ENCODE measurements around the gene TEX22.

Gene TEX22

GRCh38 chr14:105440992-105441391, 42.7 kb downstream of the TEX22 start:
- H3K4me1 ChIP-seq = peaks cover 12 to 78% (median 46%) of the 10 kb centered on the region in 10 experiments
- no peak overlapping the region for H3K27ac ChIP-seq
- no peak overlapping the region for H3K4me3 ChIP-seq
- H3K4me2 ChIP-seq = 0 out of 22 replicates have a peak overlapping the region, but pooled peaks of 1 of the 11 experiments have one; percentile 10
- H3K9ac ChIP-seq = no peak overlapping the region
- no peak for TF ChIP-seq Cebpa-rat (IDR thresholded peaks at IDR 0.05)
- H3K9me3 ChIP-seq (replicated peaks in 1 of 11) = peaks cover 0 to 13% (median 0%) of the 10 kb centered on the region in 11 experiments; a peak in 7 of 22 replicates
- H4K20me1 ChIP-seq = peaks cover 66 to 99% (median 95%) of the 10 kb centered on the region in 11 experiments
- H3K27me3 ChIP-seq = no peaks in the 10 kb centered on the region
- peaks cover 50 to 77% (median 67%) of the 10 kb centered on the region in 11 experiments for H3K36me3 ChIP-seq

- Histone ChIP-seq H4K20me1 (peaks cover 66 to 99% (median 95%) of the 10 kb centered on the region in 11 experiments), H3K36me3 (peaks cover 45 to 77% (median 64%) of the 10 kb centered on the region in 11 experiments)
These were observed 43.8 kb downstream of the TEX22 start for GRCh38 chr14:105442125-105442524.

GRCh38 chr14:105442834-105443233, 44.5 kb downstream of the TEX22 start:
- Histone ChIP-seq H3K4me1 (peaks cover 12 to 78% (median 47%) of the 10 kb centered on the region in 10 experiments; a peak in 19 of 20 replicates), H3K9ac (no peak overlapping the region), H4K20me1 (peaks cover 66 to 99% (median 95%) of the 10 kb centered on the region in 11 experiments), H3K9me3 (replicated peaks in 1 of 11) (no peaks in the 10 kb centered on the region), H3K4me3 (no peak overlapping the region), H3K27ac (no peak overlapping the region), H3K27me3 (no peaks in the 10 kb centered on the region), H3K4me2 (no peak overlapping the region), H3K36me3 (peaks cover 39 to 74% (median 58%) of the 10 kb centered on the region in 11 experiments)
- TF ChIP-seq Cebpa-rat (IDR thresholded peaks at IDR 0.05) = no peak

More at GRCh38 chr14:105442125-105442524, 43.8 kb downstream of the TEX22 start:
- TF ChIP-seq Cebpa-rat (IDR thresholded peaks at IDR 0.05) = no peak
- peaks cover 12 to 78% (median 46%) of the 10 kb centered on the region in 10 experiments; a peak in 19 of 20 replicates for H3K4me1 ChIP-seq
- no peak overlapping the region for H3K4me3 ChIP-seq
- H3K4me2 ChIP-seq = no peak overlapping the region
- H3K27me3 ChIP-seq = no peaks in the 10 kb centered on the region
- no peak overlapping the region for H3K27ac ChIP-seq
- H3K9me3 ChIP-seq (replicated peaks in 1 of 11) = peaks cover 0 to 3% (median 0%) of the 10 kb centered on the region in 11 experiments; a peak in 3 of 22 replicates
- H3K9ac ChIP-seq = no peak overlapping the region; a peak in 1 of 22 replicates

- TF ChIP-seq Cebpa-rat (IDR thresholded peaks at IDR 0.05) = no peak
- Histone ChIP-seq H3K27me3 (no peaks in the 10 kb centered on the region), H4K20me1 (peaks cover 64 to 99% (median 95%) of the 10 kb centered on the region in 11 experiments; a peak in 21 of 22 replicates), H3K36me3 (peaks cover 34 to 68% (median 48%) of the 10 kb centered on the region in 11 experiments), H3K4me2 (peak overlapping the region; percentile 42 to 93 (median 77)), H3K27ac (no peak overlapping the region), H3K9me3 (replicated peaks in 1 of 11) (no peaks in the 10 kb centered on the region), H3K4me1 (peaks cover 12 to 73% (median 55%) of the 10 kb centered on the region in 10 experiments; a peak in 19 of 20 replicates), H3K4me3 (0 out of 20 replicates have a peak overlapping the region, but pooled peaks of 1 of the 10 experiments have one; percentile 4), H3K9ac (peak overlapping the region in 4 of 11 experiments; percentile 26 to 60 (median 53); a peak in 8 of 22 replicates)
These were observed 46.5 kb downstream of the TEX22 start for GRCh38 chr14:105444859-105445258.

- H3K27ac ChIP-seq = no peak overlapping the region
- no peaks in the 10 kb centered on the region for H3K9me3 ChIP-seq (replicated peaks in 1 of 11)
- H3K27me3 ChIP-seq = no peaks in the 10 kb centered on the region
- peaks cover 34 to 68% (median 48%) of the 10 kb centered on the region in 11 experiments for H3K36me3 ChIP-seq
- no peak for TF ChIP-seq Cebpa-rat (IDR thresholded peaks at IDR 0.05)
- peak overlapping the region; percentile 42 to 93 (median 77) for H3K4me2 ChIP-seq
- H3K9ac ChIP-seq = peak overlapping the region in 5 of 11 experiments; percentile 26 to 60 (median 50); a peak in 9 of 22 replicates
- H3K4me3 ChIP-seq = 0 out of 20 replicates have a peak overlapping the region, but pooled peaks of 1 of the 10 experiments have one; percentile 4
- H4K20me1 ChIP-seq = peaks cover 62 to 99% (median 95%) of the 10 kb centered on the region in 11 experiments; a peak in 21 of 22 replicates
- H3K4me1 ChIP-seq = peaks cover 12 to 69% (median 52%) of the 10 kb centered on the region in 10 experiments; a peak in 19 of 20 replicates
These were observed 47.0 kb downstream of the TEX22 start for GRCh38 chr14:105445290-105445689.

GRCh38 chr14:105445901-105446845, 47.8 kb downstream of the TEX22 start:
- Histone ChIP-seq H3K27ac (no peak overlapping the region; a peak in 1 of 22 replicates), H3K4me1 (peaks cover 12 to 60% (median 49%) of the 10 kb centered on the region in 10 experiments; a peak in 19 of 20 replicates), H3K27me3 (no peaks in the 10 kb centered on the region), H3K4me3 (no peak overlapping the region), H3K36me3 (peaks cover 36 to 68% (median 48%) of the 10 kb centered on the region in 11 experiments), H4K20me1 (peaks cover 56 to 99% (median 94%) of the 10 kb centered on the region in 11 experiments; a peak in 21 of 22 replicates), H3K9me3 (replicated peaks in 1 of 11) (no peaks in the 10 kb centered on the region), H3K9ac (peak overlapping the region in 4 of 11 experiments; percentile 0 to 60 (median 53); a peak in 4 of 22 replicates), H3K4me2 (peak overlapping the region in 9 of 11 experiments; percentile 56 to 93 (median 77); a peak in 12 of 22 replicates)
- no peak for TF ChIP-seq Cebpa-rat (IDR thresholded peaks at IDR 0.05)

GRCh38 chr14:105446971-105447370, 48.6 kb downstream of the TEX22 start:
- Histone ChIP-seq H3K36me3 (peaks cover 41 to 71% (median 53%) of the 10 kb centered on the region in 11 experiments), H3K9me3 (replicated peaks in 1 of 11) (no peaks in the 10 kb centered on the region), H3K4me1 (peaks cover 12 to 60% (median 49%) of the 10 kb centered on the region in 10 experiments; a peak in 19 of 20 replicates), H3K4me3 (no peak overlapping the region), H3K27ac (peak overlapping the region in 1 of 11 experiments; percentile 8; a peak in 1 of 22 replicates), H3K9ac (peak overlapping the region in 5 of 11 experiments; percentile 6 to 60 (median 45); a peak in 6 of 22 replicates), H3K4me2 (peak overlapping the region in 6 of 11 experiments; percentile 23 to 93 (median 78); a peak in 10 of 22 replicates), H3K27me3 (no peaks in the 10 kb centered on the region), H4K20me1 (peaks cover 56 to 100% (median 94%) of the 10 kb centered on the region in 11 experiments; a peak in 21 of 22 replicates)
- TF ChIP-seq Cebpa-rat (IDR thresholded peaks at IDR 0.05) = no peak
